HFFc6 (cell line): ENCODE results near the gene RIPK4. TPM values are rescaled to one million over a fixed set of nuclear protein-coding genes. Genes with fewer than 3 reads are reported as not detected.
"Not testable (repeated sequence)": the region's sequence is repeated elsewhere in the genome, so short reads cannot be mapped to it uniquely, and the experiment has no call there.

Source experiments
- DNase-seq: peaks from one replicate; pipeline ENCODE4 v3.0.0-alpha.2; 2018
- H3K27ac Mint-ChIP-seq: 2 replicates; pipeline ENCODE4 v1.8.0; 2020; ENCODE audit warnings: mild to moderate bottlenecking, mixed read lengths
- H3K27me3 Mint-ChIP-seq: 2 replicates; pipeline ENCODE4 v1.8.0; 2021; ENCODE audit warnings: mild to moderate bottlenecking, moderate library complexity, mixed read lengths; ENCODE audit not compliant: insufficient read depth
- H3K36me3 Mint-ChIP-seq: 2 replicates; pipeline ENCODE4 v1.8.0; 2021; ENCODE audit warnings: low read depth, mixed read lengths
- H3K4me1 Mint-ChIP-seq: 2 replicates; pipeline ENCODE4 v1.8.0; 2020; ENCODE audit warnings: low read depth, mixed read lengths
- H3K4me3 Mint-ChIP-seq: 2 replicates; pipeline ENCODE4 v1.8.0; 2020; ENCODE audit warnings: mild to moderate bottlenecking, moderate library complexity, mixed read lengths
- H3K9me3 Mint-ChIP-seq: 2 replicates; pipeline ENCODE4 v1.8.0; 2020; ENCODE audit warnings: mild to moderate bottlenecking, mixed read lengths
- CTCF ChIP-seq: fragments of 200-600 bp; sonication (generic); IDR thresholded peaks from 2 replicates; pipeline ENCODE4 v1.5.0; 2021; ENCODE audit warnings: antibody characterized with exemption, mild to moderate bottlenecking
- total RNA-seq, 6 experiments: library from RNA; stranded (reverse); fragmentation: NEBNext Ultra II Directional; extraction: Animal tissue kit (Norgen Biotek cat#: 25700); gene quantifications; 2 replicates in 1 of 6; 3 replicates in 5 of 6; pipeline ENCODE4 v1.2.3, GENCODE V29; 2021

RIPK4 gene
- total RNA-seq, 6 experiments from 2014 or later, result 0.05 to 0.12 (median 0.07) TPM; not detected in 2

GRCh38 chr21:41717573-41718330 lies 49.1 kb downstream of the RIPK4 start:
- DNase-seq, result no peak
- H3K27ac Mint-ChIP-seq, result no peak overlapping the region
- H3K36me3 Mint-ChIP-seq, result no peaks in the 10 kb centered on the region
- no peak overlapping the region for H3K4me3 Mint-ChIP-seq
- peaks cover 58% of the 10 kb centered on the region for H3K27me3 Mint-ChIP-seq
- no peaks in the 10 kb centered on the region for H3K4me1 Mint-ChIP-seq
- no peak for TF ChIP-seq CTCF
- H3K9me3 Mint-ChIP-seq, result no peaks in the 10 kb centered on the region

GRCh38 chr21:41716751-41717150 lies 50.1 kb downstream of the RIPK4 start:
- peaks cover 61% of the 10 kb centered on the region for H3K27me3 Mint-ChIP-seq
- no peak for TF ChIP-seq CTCF
- no peaks in the 10 kb centered on the region for H3K36me3 Mint-ChIP-seq
- no peaks in the 10 kb centered on the region for H3K4me1 Mint-ChIP-seq
- H3K27ac Mint-ChIP-seq, result no peak overlapping the region
- H3K9me3 Mint-ChIP-seq, result no peaks in the 10 kb centered on the region
- no peak overlapping the region for H3K4me3 Mint-ChIP-seq
- no peak for DNase-seq

- TF ChIP-seq CTCF, result no peak
- no peaks in the 10 kb centered on the region for H3K36me3 Mint-ChIP-seq
- no peaks in the 10 kb centered on the region for H3K4me1 Mint-ChIP-seq
- H3K27ac Mint-ChIP-seq, result no peak overlapping the region
- DNase-seq, result no peak
- H3K4me3 Mint-ChIP-seq, result no peak overlapping the region
- peaks cover 60% of the 10 kb centered on the region for H3K27me3 Mint-ChIP-seq
- no peaks in the 10 kb centered on the region for H3K9me3 Mint-ChIP-seq
These were observed 51.1 kb downstream of the RIPK4 start for GRCh38 chr21:41715649-41716281.

GRCh38 chr21:41714299-41714865 lies 52.5 kb downstream of the RIPK4 start:
- H3K27me3 Mint-ChIP-seq, result peaks cover 58% of the 10 kb centered on the region
- H3K27ac Mint-ChIP-seq, H3K9me3 Mint-ChIP-seq, H3K4me1 Mint-ChIP-seq, H3K36me3 Mint-ChIP-seq, H3K4me3 Mint-ChIP-seq, DNase-seq: not testable (repeated sequence)

- H3K9me3 Mint-ChIP-seq, result no peaks in the 10 kb centered on the region
- TF ChIP-seq CTCF, result no peak
- no peaks in the 10 kb centered on the region for H3K4me1 Mint-ChIP-seq
- H3K27me3 Mint-ChIP-seq, result peaks cover 62% of the 10 kb centered on the region
- no peaks in the 10 kb centered on the region for H3K36me3 Mint-ChIP-seq
- H3K4me3 Mint-ChIP-seq, result no peak overlapping the region
- no peak overlapping the region for H3K27ac Mint-ChIP-seq
- DNase-seq, result no peak
These were observed 53.2 kb downstream of the RIPK4 start for GRCh38 chr21:41713495-41714281.
